Stimulated activated CD4-positive, alpha-beta T cell treated with anti-CD3 and anti-CD28 coated beads, Interleukin-4, amount 100 ng/mL, for 48 hours (primary cell): ENCODE measurements around the gene SNX27.
"Not testable (repeated sequence)": the region's sequence is repeated elsewhere in the genome, so short reads cannot be mapped to it uniquely, and the experiment has no call there.

Source experiments
- DNase-seq, 2 donors: peaks; one replicate each; pipeline ENCODE4 v3.0.0-alpha.2; 2020; ENCODE audit warnings: low read depth in 2 of 2

The SNX27 gene

DNA sequence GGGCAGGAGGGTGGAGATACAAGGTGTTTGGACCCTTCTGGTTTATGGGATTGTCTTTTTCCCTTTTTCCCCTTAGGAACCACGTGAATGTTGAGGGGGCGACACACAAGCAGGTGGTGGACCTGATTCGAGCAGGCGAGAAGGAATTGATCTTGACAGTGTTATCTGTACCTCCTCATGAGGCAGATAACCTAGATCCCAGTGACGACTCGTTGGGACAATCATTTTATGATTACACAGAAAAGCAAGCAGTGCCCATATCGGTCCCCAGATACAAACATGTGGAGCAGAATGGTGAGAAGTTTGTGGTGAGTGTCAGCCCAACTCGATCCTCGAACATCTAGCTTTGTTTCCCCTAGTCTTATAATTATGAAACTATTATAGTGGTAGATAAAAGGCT, 27.0 kb downstream of the SNX27 start:
- DNase-seq: no peak

DNA sequence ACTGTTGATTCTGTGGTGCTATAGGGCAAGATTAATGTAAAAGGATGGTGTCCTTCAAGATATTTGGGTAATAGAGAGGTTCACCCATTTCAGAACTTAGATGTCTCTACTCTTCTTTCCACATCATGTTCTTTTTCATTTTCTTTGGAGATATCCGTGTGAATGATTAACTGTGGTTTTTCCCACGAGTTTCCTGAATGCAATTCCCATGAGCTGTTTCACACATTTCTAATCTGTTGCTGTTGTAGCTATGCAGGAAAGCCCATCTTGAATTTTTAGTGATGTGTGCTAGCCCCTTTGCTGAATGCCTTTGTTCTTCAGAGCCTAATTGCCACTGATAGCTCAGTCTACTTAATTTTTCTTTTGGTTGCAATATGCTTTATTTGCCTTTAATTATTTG, 27.6 kb downstream of the SNX27 start:
- no peak for DNase-seq

DNA sequence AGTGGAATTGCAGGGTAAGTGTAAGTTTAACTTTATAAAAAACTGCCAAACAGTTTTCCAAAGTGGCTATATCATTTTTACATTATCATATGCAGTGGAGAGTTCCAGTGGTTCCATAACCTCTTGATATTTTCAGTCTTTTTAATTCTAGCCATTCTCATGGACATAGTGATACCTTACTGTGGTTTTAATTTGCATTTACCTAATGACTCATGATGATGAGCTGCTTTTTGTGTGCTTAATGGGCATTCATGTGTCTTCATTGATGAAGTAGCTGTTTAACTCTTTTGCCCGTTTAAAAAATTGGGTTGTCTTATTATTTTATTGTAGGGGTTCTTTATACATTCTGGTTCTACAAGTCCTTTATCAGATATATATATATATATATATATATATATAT, 29.4 kb downstream of the SNX27 start:
- no peak for DNase-seq

DNA sequence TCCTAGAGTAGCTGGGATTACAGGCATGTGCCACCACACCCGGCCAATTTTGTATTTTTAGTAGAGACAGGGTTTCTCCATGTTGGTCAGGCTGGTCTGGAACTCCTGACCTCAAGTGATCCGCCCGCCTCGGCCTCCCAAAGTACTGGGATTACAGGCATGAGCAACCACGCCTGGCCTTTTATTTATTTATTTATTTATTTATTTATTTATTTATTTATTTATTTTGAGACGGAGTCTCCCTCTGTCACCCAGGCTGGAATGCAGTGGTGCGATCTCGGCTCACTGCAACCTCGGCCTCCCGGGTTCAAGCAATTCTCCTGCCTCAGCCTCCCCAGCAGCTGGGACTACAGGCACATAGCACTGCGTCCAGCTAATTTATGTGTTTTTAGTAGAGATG, 31.2 kb downstream of the SNX27 start:
- not testable (repeated sequence) for DNase-seq

DNA sequence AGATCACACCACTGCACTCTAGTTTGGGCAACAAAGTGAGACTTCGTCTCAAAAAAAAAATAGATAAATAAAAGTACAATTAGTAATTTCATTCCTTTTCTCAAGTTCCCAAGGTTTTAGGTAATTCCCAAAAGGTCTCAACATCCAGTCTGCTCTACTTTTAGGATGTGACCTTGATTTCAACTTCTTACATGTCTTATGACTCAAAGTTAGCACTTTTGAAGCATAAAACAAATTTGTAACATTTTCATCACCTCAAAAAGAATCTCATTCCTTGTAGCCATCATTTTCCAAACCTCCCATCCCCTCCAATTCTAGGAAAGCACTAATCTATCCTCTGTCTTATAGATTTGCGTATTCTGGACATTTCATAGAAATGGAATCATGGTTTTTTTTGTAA, 32.2 kb downstream of the SNX27 start:
- no peak for DNase-seq

DNA sequence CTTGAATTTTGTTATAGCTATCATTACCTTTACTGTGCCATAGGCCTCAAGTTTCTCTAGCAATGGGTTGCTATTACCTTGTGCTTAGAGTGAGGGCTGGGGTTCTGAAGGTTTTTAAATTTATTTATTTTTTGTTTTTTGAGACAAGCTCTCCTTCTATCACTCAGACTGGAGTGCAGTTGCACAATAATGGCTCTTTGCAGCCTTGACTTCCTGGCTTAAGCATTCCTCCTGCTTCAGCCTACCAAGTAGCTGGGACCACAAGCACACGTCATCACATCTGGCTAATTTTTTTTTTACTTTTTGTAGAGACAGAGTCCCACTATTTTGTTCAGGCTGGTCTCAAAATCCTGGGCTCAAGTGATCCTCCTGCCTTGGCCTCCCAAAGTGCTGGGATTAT, 41.5 kb downstream of the SNX27 start:
- DNase-seq: no peak

DNA sequence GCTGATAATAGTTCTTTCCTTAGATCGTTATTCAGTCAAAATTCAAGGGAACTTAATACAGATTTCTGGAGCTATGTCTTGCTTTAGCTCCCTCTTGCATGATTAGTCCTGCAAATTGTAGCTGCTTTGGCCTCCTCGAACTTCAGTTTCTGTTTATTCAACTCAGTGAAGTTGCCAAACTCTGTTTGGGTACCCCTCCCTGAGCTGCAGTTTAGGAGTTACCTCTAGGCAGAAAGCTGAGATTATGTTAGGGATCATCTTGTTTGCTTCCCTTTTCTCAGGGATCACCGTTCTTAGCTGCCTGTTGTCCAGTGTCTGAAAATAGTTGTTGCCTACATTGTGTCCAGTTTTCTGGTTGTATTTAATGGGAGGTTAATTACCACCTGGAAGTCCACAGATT, 43.5 kb downstream of the SNX27 start:
- no peak for DNase-seq

DNA sequence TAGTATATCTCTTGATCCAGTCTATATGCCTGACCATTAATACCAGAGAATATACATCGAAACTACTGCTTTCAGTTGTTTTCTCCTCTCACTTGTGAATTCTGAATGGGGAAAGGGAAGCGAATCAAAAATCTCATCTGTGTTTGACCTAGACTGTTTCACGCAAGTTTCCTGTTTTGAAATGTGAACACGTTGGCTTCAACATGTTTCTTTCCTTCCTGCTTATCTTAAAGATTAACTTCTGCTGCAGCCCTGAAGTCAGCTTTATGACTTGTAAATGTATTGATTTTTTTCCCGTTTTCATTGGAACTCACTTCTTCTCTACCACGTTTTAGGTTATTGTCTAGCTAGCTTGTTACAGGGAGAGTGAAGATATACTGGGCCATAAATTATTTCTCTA, 49.9 kb downstream of the SNX27 start:
- DNase-seq: no peak

DNA sequence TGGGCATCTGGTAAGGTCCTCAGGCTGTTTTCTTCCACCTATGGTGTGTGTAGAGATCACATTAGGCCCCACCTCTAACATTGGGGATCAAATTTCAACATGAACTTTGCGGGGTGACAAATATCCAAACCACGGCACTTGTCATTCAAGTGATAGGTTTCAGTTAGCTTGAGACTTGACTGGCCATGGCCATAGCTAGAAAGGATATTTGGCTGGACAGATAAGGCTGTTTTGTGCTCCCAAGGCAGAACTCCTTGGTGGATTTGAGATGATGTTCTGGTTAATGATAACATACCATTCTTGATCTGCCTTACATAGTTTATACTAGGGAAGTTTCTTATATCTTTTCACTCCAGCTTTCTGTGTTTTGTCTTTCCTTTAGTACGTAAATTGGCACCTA, 56.2 kb downstream of the SNX27 start:
- DNase-seq: no peak

DNA sequence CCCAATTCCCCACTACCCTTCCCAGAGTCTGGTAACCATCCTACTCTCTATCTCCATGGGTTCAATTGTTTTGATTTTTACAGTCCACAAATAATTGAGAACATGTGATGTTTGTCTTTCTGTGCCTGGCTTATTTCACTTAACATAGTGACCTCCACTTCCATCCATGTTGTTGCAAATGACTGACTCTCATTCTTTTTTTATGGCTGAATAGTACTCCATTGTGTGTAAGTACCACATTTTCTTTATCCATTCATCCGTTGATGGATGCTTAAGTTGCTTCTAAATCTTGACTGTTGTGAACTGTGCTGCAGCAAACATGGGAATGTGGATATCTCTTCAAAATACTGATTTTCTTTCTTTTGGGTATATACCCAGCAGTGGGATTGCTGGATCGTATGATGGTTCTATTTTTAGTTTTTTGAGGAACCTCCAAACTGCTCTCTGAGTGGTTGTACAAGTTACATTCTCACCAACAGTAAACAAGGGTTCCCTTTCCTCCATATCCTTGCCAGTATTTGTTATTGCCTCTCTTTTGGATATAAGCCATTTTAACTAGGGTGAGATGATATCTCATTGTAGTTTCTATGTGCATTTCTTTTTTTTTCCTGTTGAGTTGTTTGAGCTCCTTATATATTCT, 58.3 kb downstream of the SNX27 start:
- DNase-seq: not testable (repeated sequence)

DNA sequence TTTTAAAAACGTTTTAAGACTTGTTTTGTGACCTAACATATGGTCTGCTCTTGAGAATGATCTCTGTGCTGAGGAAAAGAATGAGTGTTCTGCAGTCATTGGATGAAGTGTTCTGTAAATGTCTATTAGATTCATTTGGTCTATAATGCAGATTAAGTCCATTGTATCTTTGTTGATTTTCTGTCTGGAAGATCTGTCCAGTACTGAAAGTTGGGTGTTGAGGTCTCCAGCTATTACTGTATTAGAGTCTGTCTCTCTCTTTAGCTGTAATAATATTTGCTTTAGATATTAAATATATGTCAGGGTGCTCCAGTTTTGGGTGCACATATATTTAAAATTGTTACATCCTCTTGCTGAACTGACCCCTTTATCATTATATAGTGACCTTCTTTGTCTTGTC, 61.6 kb downstream of the SNX27 start:
- no peak for DNase-seq

DNA sequence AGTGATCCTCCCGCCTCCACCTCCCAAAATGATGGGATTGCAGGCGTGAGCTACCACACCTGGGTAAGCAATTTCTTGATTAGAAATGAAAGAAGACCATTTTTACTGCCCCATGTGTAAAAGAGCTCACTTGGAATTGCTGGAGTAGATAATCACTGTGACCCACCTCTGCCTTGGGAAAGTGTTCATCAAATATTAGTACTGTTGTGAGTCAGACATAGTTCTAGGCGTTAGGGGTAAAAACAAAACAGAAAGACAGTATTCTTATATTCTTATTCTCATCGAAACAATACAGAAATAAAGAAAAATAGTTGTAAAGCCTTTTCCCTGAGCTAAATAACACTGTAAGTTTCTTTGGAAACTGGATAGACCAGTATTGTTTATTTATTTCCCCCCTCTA, 68.5 kb downstream of the SNX27 start:
- DNase-seq: no peak

DNA sequence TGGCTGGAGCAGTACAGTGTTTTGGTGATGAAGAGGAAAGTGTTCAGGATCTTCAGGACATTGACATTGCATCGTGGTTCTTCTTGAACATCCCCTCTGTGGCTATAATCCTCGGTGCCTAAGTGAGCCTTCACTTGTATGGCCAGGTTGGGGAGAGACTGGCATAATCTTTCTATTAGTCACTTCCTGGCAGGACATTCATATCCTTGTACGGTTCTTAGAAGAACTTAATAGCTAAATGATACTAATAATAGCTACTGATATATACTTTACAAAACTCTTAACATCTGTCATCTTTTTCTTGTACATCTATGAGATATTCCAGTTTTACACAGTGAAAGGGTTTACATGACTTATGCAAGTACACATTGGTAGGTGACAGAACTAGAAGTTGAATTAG, 69.0 kb downstream of the SNX27 start:
- no peak for DNase-seq

DNA sequence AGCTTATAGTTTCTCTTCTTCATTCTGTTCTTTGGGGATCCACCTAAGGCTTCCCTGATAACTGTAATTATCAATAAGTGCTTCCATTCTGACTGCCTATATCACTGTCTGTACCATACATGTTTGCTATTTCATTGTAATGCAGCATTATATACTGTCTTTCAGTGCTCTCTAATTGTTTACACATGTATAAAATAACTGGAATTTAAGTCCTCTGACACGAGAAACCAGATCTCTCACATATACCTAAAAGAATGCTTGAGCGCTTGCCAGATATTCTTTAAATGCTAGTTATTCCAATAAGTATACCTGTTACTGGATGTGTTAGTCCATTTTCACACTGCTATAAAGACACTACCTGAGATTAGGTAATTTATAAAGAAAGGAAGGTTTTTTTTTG, 70.1 kb downstream of the SNX27 start:
- no peak for DNase-seq

DNA sequence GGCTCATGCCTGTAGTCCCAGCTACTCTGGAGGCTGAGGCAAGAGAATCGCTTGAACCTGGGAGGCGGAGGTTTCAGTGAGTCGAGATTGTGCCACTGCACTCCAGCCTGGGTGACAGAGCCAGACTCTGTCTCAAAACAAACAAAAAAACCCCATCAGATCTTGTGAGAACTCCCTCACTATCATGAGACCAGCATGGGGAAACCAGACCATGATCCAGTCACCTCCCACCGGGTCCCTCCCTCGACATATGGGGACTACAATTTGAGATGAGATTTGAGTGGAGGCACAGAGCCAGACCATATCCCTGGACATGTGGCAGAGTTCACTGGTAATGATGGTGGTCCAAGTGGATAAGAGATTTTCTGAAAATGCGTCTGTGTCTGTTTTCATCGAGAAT, 71.1 kb downstream of the SNX27 start:
- DNase-seq: not testable (repeated sequence)

DNA sequence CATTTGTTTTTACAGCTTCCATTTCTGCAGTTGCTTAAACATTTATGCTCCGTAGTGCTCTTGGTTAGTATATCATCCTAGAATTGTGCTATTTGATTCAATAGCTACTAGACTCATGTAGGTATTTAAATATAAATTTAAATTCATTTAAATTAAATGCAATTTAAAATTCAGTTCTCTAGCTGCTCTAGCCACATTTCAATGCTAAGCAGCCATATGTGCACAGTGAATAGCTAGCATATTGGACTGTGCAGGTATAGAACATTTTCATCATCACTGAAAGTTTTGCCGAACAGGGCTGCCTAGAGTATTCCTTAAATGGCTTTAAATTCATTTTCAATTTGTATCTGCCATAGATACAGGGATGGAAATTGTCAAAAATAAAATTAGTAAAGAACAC, 72.3 kb downstream of the SNX27 start:
- DNase-seq: no peak

DNA sequence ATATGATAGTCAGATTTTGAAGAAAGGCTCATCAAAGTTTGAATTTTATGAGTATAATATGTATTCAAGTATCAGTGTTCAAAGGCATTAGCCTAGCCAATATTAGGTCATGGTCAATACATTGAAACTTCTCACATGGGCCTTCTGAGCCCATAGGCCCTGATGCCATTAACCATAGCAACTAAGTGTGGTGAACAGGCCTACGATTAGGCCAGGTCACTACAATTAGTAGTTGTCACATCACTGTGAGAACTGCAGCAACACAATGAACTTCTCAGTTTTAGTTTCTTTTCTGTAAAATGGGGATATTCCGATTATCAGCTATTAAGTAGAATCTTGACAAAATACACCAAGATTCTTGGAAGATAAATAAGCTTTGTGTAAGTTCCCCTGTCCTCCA, 74.7 kb downstream of the SNX27 start:
- DNase-seq: no peak

DNA sequence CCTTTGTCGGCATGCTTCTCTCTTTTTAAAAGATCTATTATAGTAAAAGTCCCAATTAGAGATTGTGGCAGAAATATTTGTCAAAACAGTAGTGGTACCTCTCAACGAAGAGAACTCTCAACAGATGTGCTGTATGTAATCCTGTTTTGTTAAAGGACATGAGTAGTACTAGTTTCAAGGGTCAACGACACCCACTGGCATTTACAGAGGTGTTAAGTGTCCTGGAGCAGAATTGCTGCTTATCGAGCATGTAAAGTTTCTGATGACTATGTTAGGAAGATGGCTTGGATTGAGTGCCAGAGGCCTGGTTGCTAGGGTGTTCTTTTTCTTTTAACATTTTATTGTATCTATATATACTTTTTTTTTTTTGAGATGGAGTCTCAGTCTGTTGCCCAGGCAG, 77.6 kb downstream of the SNX27 start:
- DNase-seq: no peak

DNA sequence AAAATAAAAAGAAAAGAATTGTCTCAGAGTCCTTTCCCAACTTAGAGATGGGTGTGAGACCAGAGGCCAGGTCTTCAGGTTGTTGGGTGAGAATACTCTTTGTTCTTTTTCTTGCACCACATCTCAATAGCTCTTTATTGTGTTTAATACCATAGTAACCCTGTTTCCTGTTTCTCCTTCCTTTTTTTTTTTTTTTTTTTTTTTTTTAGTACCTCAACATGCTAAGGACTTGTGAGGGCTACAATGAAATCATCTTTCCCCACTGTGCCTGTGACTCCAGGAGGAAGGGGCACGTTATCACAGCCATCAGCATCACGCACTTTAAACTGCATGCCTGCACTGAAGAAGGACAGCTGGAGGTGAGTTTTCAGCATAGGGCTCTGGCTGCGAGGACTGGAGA, 80.4 kb downstream of the SNX27 start:
- no peak for DNase-seq

DNA sequence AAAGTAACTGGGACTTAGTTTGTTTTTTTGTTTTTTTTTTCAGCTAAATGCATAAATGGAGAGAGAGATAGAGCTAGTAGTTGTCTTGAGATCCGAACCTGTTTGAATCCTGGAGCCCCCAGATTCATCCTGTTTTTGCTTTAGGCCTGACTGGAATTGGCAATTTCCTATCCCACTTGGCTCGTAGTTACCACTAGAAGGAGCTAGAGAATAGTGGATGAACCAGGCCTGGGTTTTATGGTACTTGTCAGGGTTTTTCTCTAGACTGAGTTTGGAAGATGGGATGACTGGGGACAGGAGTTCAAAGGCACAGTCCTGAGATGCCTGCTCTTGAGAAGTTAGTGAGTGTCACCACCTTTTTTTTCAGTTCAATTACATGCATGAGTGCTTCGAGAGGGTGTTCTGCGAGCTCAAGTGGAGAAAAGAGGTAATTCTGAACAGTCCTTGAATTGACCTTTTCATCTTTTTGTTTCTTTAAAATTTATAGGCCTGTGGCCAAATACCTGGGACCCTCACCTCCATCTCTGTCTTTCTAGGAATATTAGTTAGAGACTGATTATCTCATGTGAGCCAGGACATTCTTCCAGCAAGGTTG, 81.3 kb downstream of the SNX27 start:
- no peak for DNase-seq

DNA sequence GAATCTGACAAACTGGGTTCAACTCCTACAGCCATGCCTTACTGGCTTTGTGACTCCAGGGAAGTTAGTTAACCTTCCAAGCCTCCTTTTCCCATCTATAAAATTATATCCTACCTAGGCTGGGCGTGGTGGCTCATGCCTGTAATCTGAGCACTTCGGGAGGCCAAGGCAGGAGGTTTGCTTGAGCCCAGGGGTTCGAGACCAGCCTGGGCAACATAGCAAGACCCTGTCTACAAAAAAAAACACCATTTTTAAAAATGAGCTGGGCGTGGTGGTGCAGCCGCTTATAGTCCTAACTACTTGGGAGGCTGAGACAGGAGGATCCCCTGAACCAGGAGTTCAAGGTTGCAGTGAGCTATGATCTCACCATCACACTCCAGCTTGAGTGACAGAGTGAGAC, 89.7 kb downstream of the SNX27 start:
- no peak for DNase-seq

DNA sequence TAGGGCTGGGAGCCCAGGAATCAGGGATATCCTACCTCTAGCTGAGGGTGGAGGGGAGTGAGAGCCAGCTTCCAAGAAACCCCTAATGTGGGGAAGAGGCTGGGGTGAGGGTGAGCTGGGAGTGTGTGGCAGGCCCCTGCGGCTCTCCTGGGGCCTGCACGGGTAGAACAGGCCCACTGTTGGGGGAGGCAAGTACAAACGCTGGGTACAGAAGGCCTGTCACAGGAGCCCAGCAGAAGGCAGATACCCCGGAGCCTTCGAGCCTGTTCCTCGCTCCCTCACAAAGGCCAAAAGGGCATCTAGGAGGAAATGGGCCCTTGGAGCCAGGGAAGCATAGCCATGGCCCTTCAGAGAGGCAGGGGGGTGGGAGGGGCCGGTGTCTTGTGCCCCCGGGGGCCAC, 91.1 kb downstream of the SNX27 start:
- DNase-seq: no peak

DNA sequence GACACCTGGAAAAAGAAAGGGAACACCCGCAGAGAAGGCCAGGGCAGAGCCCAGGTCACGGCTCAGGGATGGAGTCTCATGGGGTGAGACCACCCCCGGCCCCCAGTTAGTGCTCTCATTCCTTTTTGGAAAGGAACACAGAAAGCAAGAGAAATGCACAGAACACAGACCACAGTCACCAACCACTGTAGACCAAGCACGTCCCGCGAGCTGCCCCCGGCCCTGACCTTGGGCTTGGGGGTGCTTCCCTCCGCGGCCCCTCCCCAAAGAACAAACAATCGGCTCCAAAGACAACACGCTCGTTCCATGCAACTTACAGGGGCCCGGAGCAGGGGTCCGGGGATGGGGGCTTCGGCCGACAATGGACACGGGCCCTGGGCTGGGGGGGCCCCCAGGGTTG, 92.0 kb downstream of the SNX27 start:
- no peak for DNase-seq

DNA sequence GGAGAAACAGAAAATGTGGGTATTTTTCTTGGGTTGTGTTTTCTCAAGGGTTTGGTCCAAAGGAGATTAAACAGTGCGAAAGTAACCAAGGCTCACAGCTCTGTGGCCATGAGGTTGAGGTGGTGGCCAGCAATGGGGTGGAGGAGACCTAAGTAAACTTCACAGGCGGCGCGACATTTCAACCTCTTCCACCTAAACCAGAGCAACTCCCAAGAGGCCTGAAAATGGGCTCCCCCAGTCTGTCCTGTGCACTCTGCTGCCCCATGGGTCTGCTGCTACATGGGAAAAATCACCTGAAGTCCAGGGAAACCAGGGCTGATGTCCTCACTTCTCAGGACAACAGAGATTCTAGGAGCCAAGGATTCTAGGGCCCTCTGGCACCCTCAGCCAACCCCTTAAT, 92.4 kb downstream of the SNX27 start:
- no peak for DNase-seq
